ENCODE measurements around the gene RHOG. TPM values are rescaled to one million over a fixed set of nuclear protein-coding genes. Genes with fewer than 3 reads are reported as not detected.

Gene RHOG
- total RNA-seq, 2 donors from 2014 or later: 41.1 to 56.4 TPM

DNA sequence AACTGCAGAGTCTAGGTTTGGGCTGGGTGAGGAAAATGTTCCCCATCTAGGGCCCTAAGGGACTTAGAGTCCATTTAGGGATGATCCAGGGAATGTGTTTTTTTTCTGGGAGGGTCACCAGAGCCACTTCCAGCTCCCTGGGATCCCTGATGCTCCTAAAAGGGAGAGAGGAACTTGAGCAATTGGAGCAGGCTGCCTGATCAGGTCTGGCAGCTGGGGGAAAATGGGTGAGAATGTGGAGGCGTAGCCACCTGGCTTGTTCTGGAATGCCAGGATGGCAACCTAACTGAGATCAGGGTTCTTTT, 31.2 kb downstream of the RHOG start:
- Histone ChIP-seq H3K27me3 (replicated peaks; ENCODE audit: insufficient read depth) (no peaks in the 10 kb centered on the region), H3K27ac (no peak overlapping the region), H3K36me3 (no peaks in the 10 kb centered on the region), H3K9me3 (no peaks in the 10 kb centered on the region), H3K4me3 (no peak overlapping the region), H3K4me1 (replicated peaks) (no peaks in the 10 kb centered on the region)
- WGBS: 100% methylated on average over 1 of the region's 1 CpG
- intact Hi-C loops (cut with DNase I): no loop called here
- DNase-seq (ENCODE audit: low spot score): no peak
- TF ChIP-seq POLR2AphosphoS5 (IDR thresholded peaks at IDR 0.05) (no peak), POLR2A (IDR thresholded peaks at IDR 0.05) (no peak)
- TF ChIP-seq, protein P1, sequence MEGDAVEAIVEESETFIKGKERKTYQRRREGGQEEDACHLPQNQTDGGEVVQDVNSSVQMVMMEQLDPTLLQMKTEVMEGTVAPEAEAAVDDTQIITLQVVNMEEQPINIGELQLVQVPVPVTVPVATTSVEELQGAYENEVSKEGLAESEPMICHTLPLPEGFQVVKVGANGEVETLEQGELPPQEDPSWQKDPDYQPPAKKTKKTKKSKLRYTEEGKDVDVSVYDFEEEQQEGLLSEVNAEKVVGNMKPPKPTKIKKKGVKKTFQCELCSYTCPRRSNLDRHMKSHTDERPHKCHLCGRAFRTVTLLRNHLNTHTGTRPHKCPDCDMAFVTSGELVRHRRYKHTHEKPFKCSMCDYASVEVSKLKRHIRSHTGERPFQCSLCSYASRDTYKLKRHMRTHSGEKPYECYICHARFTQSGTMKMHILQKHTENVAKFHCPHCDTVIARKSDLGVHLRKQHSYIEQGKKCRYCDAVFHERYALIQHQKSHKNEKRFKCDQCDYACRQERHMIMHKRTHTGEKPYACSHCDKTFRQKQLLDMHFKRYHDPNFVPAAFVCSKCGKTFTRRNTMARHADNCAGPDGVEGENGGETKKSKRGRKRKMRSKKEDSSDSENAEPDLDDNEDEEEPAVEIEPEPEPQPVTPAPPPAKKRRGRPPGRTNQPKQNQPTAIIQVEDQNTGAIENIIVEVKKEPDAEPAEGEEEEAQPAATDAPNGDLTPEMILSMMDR (IDR thresholded peaks at IDR 0.05): no peak

DNA sequence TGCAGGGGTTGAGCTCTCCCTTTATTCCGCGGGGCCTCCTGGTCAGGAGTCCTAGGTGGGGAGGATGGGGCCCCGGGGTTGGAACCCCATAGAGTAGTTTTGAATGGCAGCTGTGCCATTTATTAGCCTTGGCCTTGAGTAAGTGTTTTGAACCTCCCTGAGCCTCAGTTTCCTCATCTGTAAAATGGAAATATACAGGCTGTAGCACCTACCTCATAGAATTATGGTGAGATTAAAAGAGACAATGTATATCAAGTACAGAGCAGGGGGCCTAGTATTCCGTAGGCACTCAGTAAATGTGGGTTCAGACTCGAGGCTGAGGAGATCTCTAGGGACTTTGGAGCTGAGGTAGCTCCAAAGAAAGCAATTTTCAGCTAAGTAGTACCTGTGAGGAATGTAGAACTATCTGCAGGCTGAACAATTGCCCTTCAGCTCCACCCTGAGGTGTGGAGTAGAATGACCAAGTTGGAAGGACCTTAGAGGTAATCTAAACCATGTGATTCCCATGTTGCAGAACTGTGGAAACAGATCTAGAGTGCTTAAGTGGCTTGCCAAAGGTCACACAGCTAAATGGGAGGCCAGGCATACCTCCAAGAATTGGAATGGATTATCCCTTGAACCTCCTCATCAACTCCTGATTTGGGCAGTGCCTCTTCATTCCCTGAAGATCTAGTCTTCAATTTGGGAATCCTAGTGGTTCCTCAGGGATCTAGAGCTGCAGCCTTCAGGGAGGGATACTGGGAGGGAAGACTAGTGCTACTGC, 31.7 kb downstream of the RHOG start:
- peak; percentile 46 for DNase-seq (ENCODE audit: low spot score)
- H3K27me3 ChIP-seq (replicated peaks; ENCODE audit: insufficient read depth): no peaks in the 10 kb centered on the region
- no peaks in the 10 kb centered on the region for H3K9me3 ChIP-seq
- intact Hi-C loops (cut with DNase I): no loop called here
- H3K27ac ChIP-seq: peak overlapping the region; percentile 80 to 84
- H3K4me3 ChIP-seq: peak overlapping the region; percentile 54 to 72
- H3K4me1 ChIP-seq (replicated peaks): no peaks in the 10 kb centered on the region
- TF ChIP-seq POLR2A (IDR thresholded peaks at IDR 0.05) (no peak), POLR2AphosphoS5 (IDR thresholded peaks at IDR 0.05) (peak; percentile 55)
- TF ChIP-seq, protein P1 (IDR thresholded peaks at IDR 0.05): peak in 3 of 4 experiments; percentile 40 to 59 (median 57)
- WGBS: 21% methylated on average over 5 of the region's 5 CpGs
- H3K36me3 ChIP-seq: no peaks in the 10 kb centered on the region

DNA sequence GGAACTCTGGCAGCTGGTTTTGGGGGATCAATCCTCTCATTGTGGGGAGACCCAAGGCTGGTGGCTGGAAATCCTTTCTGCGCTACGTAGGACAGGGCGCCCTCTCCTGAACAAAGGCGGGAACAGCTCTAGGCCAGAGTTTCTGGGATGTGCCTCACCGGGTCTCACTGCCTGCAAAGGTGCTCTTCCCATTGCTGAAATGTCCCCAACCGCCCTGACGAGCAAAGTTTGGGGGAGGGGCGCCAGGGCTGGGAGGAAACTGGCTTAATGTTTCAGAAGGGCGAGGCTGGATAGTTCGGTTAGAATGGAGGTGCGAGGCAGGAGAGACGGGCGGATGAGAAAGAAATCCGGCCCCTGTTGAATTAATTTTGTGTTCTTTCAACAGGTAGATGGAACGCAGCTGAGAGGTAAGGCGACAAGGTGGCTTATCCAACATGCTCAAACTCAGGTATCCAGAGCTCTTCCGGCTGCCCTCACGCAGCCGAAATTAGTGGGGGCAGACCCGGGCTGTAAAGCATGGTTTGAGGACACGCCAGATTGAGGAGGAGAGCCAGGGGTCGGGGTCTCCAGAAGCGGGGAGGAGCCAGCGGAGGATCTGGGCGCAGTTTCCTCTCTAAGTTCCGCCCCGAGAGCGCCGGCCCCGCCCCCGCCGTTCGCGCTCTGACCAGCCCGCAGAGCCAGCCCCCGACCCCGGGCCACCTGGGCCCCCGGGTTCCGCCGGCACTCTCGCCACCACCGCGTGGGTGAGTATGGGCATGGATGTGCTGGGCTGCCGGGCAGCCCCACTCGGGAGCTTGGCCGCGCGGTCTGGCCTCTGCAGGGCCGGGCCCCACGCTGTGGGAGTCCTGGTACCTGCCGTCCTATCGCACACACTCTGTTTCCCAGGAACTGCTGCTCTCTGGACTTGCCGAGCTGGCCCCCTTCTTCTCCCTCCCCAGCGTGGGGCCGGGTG, 32.6 kb downstream of the RHOG start, which contains the start of gene PGAP2:
Gene PGAP2 (plus strand): TSS at position 652 of the 952 bp plus-strand sequence. CDS start 2,700 bp downstream, outside the sequence.
- 2% methylated on average over 35 of the region's 55 CpGs for WGBS
- intact Hi-C loops (cut with DNase I): no loop called here
- no peaks in the 10 kb centered on the region for H3K9me3 ChIP-seq
- H3K4me1 ChIP-seq (replicated peaks): no peaks in the 10 kb centered on the region
- H3K4me3 ChIP-seq: peak within 1 kb of the TSS; percentile 54 to 72
- DNase-seq (ENCODE audit: low spot score): peak; percentile 61
- TF ChIP-seq, protein P1 (IDR thresholded peaks at IDR 0.05): peak in 3 of 4 experiments; percentile 33 to 75 (median 60)
- peak; percentile 19 for TF ChIP-seq POLR2A (IDR thresholded peaks at IDR 0.05)
- peak; percentile 51 for TF ChIP-seq POLR2AphosphoS5 (IDR thresholded peaks at IDR 0.05)
- H3K27ac ChIP-seq: peak within 1 kb of the TSS; percentile 80 to 84
- H3K27me3 ChIP-seq (replicated peaks; ENCODE audit: insufficient read depth): no peaks in the 10 kb centered on the region
- H3K36me3 ChIP-seq: no peaks in the 10 kb centered on the region

DNA sequence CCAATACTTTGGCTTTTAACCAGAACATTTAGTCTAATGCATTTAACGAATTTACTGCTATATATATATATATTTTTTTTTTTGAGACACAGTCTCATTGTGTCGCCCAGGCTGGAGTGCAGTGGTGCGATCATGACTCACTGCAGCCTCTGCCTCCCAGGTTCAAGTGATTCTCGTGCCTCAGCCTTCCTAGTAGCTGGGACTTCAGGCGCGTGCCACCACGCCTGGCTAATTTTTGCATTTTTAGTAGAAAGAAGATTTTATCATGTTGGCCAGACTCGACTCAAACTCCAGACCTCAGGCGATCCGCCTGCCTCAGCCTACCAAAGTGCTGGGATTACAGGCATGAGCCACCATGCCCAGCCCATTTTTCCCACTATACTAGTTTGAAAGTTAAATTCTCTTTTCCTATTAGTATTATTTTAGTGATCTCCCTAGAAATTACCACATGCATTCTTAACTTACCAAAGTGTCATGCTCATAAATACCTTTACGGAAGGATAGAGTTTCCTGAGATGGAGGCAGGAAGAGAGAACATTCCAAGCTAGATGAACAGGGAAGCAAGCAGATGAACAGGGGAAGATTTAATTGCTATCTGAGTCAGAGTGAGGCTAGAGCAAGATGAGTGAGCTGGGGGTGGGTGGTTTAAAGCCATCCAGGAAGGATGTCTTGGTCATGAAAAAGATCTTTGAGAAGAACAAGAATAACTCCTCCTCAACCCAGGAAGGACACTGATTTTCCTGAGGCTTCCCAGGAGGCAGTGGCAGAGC, 36.8 kb downstream of the RHOG start:
- H3K36me3 ChIP-seq: no peaks in the 10 kb centered on the region
- H3K4me1 ChIP-seq (replicated peaks): no peaks in the 10 kb centered on the region
- WGBS: 85% methylated on average over 11 of the region's 11 CpGs
- intact Hi-C loops (cut with DNase I): no loop called here
- DNase-seq (ENCODE audit: low spot score): no peak
- no peaks in the 10 kb centered on the region for H3K9me3 ChIP-seq
- H3K27ac ChIP-seq: no peak overlapping the region
- H3K27me3 ChIP-seq (replicated peaks; ENCODE audit: insufficient read depth): no peaks in the 10 kb centered on the region
- TF ChIP-seq POLR2AphosphoS5 (IDR thresholded peaks at IDR 0.05) (no peak), POLR2A (IDR thresholded peaks at IDR 0.05) (no peak)
- TF ChIP-seq, protein P1 (IDR thresholded peaks at IDR 0.05): no peak
- no peak overlapping the region for H3K4me3 ChIP-seq
